GM13977 (cell line): ENCODE results near the gene ZNF773.
"Not testable (repeated sequence)": the region's sequence is repeated elsewhere in the genome, so short reads cannot be mapped to it uniquely, and the experiment has no call there.

Experiments
- DNase-seq: peaks from one replicate; pipeline ENCODE4 v3.0.0; 2012; ENCODE audit warnings: low spot score
- in situ Hi-C: fragments of 300-500 bp; cut with MboI; formaldehyde crosslinking; loops from one replicate; pipeline ENCODE4 v1.12.0; 2022; ENCODE audit warnings: low sequenced_read_pairs, low pct_unique_long_range_greater_than_20kb, mixed read lengths, inconsistent platforms; ENCODE audit not compliant: unreplicated experiment
- TF ChIP-seq, protein P1 (sequence below): IDR thresholded peaks from 2 replicates; pipeline ENCODE4 v1.5.1; 2012; ENCODE audit warnings: mild to moderate bottlenecking, control low read depth; ENCODE audit not compliant: insufficient read depth; ENCODE audit errors: extremely low read depth, missing control alignments

Gene ZNF773

DNA sequence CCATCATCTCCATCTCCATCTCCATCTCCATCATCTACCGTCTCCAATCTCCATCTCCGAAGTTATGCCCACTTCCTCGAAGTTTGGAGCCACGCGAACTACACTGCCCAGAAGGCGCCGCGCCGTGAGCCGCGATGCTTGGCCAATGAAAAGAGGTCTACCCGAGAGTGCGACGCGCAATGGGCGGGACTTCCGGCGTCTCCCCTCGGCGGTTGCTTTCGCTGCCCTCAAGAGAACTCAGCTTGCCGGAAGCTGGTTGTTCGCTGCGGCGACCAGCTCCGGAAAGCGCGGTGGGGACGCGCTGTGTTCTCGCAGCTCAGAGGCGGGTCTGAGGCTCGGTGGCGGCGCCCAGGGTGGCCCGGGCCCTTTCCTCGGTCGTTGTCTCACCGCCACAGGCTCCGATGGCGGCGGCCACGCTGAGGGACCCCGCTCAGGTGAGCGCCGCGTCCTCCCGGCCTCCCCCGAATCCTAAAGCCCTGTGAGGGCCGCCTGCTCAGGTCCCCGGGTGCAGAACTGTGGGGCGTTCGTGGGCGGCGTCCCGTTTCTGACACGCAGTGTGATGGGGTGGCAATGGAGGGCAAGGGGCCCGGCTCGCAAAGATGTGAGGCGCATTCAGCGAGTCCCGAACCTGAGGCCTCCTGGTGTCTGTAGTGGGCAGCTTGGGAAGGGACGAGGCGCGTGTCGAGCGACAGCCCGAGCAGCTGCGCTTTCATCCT, at the start of gene ZNF773:
Gene ZNF773, plus strand, starts transcription at position 259 of the 716 bp plus-strand sequence. Its CDS starts 143 bp downstream, at position 402.
- DNase-seq, result peak; percentile 93

DNA sequence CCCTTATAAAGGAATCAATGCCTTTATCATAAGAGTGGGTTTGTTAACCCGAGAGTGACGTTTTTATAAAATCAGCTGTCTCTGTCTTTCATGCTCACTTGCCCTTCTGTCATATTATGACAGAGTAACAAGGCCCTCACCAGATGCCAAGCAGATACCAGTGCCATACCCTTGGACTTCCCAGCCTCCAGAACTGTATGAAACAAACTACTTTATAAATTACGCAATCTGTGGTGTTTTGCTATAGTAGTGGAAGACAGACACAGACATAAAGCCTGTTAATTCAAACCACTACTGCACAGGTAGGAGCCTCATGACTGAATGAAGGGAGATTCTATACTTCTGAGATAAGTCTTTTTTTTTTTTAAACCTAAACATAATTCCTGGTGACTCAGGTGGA, 47.4 kb upstream of the ZNF773 start:
- no peak for DNase-seq
- in situ Hi-C loops, result no loop called here
- TF ChIP-seq, protein P1, sequence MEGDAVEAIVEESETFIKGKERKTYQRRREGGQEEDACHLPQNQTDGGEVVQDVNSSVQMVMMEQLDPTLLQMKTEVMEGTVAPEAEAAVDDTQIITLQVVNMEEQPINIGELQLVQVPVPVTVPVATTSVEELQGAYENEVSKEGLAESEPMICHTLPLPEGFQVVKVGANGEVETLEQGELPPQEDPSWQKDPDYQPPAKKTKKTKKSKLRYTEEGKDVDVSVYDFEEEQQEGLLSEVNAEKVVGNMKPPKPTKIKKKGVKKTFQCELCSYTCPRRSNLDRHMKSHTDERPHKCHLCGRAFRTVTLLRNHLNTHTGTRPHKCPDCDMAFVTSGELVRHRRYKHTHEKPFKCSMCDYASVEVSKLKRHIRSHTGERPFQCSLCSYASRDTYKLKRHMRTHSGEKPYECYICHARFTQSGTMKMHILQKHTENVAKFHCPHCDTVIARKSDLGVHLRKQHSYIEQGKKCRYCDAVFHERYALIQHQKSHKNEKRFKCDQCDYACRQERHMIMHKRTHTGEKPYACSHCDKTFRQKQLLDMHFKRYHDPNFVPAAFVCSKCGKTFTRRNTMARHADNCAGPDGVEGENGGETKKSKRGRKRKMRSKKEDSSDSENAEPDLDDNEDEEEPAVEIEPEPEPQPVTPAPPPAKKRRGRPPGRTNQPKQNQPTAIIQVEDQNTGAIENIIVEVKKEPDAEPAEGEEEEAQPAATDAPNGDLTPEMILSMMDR, result no peak

More for the DNA sequence above, at the start of gene ZNF773:
- in situ Hi-C loops, result not testable (repeated sequence)

DNA sequence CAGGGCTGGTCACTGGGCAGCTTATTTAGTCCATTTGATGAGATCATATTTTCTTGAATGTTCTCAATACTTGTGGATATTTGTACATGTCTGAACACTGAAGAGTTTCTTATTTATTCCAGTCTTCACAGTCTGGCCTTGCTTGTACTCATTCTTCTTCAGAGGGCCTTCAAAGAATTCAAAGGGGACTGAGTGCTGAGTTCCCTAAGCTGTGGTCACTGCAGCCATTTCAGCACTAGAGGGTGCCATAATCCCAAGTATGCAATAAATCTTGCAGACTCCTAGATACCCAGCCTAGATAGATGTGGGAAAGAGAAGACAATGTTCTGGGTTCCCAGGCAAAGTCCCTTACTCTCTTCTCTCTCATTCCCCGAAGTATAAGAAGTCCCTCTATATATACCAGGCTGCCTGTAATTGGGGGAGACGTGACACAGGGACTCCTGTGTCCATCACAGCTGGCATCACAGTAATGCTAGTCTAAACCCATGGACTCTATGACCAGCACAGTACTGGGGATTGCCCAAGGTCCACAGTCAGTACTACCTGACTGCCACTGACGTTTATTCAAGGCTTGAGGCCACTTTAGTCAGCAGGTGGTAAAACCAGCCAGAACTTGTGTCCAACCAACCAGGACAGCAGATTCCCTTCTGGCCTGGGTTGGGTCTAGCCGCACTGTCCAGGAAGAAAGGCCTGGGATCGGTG, 33.9 kb upstream of the ZNF773 start:
- peak; percentile 41 for DNase-seq
- TF ChIP-seq, protein P1, result peak; percentile 69
- in situ Hi-C loops, result no loop called here

DNA sequence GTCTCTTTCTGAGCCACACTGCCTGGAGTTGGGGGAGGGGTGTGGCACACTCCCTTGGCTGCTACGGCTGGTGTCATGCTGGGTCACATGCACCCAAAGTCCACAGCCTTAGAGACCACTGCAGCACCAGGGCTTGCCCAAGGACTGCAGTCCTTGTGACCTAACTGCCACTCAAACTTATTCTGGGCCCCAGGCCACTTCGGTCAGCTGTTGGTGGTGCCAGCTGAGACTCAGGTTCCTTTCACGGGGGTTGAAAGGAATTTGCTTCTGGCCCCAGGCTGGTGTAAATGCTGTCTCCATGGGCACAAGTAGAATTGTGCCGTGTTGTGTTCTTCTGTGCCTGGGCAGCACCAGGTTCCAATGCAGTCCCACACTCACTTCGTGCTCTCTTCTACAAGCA, 33.2 kb upstream of the ZNF773 start:
- TF ChIP-seq, protein P1, result no peak
- in situ Hi-C loops, result no loop called here
- DNase-seq, result no peak

DNA sequence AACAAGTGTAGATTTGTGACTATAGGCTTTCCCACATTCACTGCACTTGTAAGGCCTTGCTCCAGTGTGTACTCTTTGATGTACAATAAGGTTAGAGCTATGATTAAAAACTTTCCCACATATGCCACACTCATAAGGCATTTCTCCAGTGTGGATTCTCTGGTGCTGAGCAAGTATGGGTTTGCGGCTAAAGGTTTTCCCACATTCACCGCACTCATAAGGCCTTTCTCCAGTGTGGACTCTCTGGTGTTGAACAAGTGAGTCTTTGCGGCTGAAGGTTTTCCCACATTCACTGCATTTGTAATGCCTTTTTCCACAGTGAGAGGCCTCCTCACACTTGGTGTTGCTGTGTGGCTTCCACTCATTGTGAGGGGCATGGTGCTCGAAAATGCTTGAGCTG, 26.1 kb upstream of the ZNF773 start:
- no peak for DNase-seq
- in situ Hi-C loops, result no loop called here

DNA sequence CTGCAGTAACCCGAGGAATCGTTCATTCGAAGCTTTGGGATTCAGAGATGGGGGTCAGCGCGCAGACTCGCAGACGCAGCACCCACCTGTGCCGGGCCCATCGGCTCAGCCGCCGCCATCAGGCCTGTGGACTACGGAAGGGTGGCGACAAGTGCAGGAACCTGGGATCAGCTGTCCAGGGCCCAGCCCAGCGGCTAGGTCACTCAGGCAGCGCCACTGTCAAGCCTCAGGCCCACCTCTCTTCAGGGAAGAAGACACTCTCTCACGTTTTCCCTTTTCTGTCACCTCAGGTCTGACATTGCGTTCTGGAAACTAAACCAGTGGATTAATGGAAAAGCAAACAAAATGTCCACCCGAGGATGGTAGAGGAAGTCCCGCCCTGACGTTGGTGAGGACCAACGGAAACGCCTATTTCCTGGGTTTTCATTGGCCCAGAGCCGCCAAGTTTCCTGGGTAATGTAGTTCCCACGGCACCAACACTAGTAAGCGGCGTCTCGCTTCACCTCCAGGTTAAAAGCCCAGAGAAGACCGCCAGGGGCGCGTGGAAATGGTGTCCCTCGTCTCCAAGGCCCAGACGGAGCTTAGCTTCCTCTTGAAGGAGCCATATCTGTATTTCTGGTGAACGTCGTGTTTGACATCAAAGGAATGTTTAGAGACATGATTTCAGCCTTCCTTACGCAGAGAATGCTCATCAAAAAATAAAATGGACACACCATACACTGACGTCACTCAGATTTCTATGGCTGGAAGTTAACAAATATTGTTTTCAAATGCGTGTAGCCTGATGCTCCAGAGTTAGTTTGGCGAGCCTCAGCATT, 22.3 kb upstream of the ZNF773 start, which contains the start of gene ZNF772:
Gene ZNF772, minus strand, starts transcription at position 376 of the 818 bp plus-strand sequence. Its CDS starts 257 bp downstream, at position 119.
- in situ Hi-C loops, result no loop called here
- TF ChIP-seq, protein P1, result peak; percentile 61
- DNase-seq, result peak; percentile 90

More for the DNA sequence above, 26.1 kb upstream of the ZNF773 start:
- TF ChIP-seq, protein P1, result no peak

DNA sequence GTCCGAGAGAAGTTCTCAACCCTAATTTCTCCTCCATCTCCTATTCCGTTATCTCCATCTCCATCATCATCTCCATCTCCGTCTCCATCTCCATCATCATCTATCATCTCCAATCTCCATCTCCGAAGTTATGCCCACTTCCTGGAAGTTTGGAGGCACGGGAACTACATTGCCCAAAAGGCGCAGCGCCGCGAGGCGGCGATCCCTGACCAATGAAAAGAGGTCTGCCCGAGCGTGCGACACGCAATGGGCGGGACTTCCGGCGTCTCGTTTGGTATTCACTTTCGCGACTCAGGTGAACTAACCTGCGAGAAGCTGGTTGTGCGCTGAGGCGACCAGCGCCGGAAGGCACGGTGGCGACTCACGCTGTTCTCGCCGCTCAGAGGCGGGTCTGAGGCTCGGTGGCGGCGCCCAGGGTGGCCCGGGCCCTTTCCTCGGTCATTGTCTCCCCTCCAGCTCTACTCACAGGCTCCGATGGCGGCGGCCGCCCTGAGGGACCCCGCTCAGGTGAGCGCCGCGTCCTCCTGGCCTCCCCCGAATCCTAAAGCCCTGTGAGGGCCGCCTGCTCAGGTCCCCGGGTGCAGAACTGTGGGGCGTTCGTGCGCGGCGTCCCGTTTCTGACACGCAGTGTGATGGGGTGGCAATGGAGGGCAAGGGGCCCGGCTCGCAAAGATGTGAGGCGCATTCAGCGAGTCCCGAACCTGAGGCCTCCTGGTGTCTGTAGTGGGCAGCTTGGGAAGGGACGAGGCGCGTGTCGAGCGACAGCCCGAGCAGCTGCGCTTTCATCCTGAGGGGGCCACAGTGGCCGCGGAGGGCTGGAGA, 12.1 kb upstream of the ZNF773 start, which contains the start of gene ZNF419:
Gene ZNF419, plus strand, starts transcription at position 274 of the 822 bp plus-strand sequence. Its CDS starts 201 bp downstream, at position 475.
- in situ Hi-C loops, result not testable (repeated sequence)
- DNase-seq, result peak; percentile 92

DNA sequence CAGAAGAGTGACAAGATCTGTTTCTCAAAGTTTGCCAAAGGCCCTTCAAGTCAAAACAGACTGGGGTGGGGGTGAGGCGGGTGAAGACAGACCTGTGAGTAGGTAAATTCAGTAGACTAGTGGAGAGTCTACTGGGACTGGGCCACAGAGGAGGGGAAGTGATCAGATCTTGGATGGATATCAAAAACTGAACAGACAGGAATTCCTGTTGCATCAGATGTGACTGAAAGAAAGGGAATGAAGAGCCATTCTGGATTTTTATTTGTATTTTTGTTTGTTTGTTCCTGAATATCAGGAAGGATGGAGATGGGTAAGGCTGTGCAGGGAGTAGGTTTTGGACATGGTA, 11.5 kb upstream of the ZNF773 start:
- in situ Hi-C loops, DNase-seq: not testable (repeated sequence)

DNA sequence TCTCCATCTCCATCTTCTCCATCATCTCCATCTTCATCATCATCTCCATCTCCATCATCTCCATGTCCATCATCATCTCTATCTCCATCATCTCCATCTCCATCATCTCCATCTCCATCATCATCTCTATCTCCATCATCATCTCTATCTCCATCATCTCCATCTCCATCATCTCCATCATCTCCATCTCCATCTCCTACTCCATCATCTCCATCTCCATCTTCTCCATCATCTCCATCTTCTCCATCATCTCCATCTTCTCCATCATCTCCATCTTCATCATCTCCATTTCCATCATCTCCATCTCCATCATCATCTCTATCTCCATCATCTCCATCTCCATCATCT, 432 bp upstream of the ZNF773 start:
- in situ Hi-C loops, DNase-seq: not testable (repeated sequence)

DNA sequence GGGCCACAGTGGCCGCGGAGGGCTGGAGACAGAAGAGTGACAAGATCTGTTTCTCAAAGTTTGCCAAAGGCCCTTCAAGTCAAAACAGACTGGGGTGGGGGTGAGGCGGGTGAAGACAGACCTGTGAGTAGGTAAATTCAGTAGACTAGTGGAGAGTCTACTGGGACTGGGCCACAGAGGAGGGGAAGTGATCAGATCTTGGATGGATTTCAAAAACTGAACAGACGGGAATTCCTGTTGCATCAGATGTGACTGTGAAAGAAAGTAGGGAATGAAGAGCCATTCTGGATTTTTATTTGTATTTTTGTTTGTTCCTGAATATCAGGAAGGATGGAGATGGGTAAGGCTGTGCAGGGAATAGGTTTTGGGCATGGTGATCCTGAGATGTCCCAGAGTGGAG, 662 bp downstream of the ZNF773 start:
- in situ Hi-C loops, DNase-seq: not testable (repeated sequence)
